Measurements from ENCODE around the gene GP9.
A peak's percentile ranks its signal among the peaks of the same experiment; 100 is the strongest.

DNA sequence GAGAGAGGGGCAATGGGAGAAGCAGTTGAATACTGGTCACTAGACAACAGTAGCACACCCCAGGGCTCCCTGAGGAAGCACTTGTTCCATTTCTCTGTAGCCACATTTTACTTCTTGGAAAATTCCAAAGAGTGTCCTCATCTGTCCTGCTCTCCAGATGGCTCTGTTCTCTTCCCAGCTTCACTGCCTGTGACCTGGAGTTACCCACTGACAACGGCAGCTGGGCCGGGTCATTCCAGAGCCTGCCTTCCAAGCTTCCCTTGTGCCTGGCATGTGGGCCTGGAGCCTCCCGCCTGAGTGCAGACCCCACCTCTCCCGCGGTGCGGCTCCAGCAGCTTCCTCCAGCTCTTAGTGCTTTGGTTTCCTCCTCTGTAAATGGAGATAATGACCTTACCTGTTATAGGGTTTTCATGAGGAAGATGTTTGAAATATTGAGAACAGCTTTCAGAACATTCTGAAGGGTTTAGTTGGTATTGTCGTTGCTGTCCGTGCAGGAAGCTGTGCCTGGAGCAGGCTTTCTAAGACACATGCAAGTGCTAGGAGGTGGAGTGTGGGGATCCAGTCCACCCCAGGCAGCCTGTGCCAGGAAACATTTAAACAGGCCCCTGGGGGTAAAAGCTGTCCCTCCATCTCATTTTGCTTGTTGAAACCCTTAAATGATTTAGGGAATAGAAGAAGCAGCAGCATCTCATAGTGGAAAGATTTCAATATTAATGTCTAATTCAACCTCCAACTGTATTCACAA, 34.7 kb upstream of the GP9 start:
- TF ChIP-seq, protein P1, sequence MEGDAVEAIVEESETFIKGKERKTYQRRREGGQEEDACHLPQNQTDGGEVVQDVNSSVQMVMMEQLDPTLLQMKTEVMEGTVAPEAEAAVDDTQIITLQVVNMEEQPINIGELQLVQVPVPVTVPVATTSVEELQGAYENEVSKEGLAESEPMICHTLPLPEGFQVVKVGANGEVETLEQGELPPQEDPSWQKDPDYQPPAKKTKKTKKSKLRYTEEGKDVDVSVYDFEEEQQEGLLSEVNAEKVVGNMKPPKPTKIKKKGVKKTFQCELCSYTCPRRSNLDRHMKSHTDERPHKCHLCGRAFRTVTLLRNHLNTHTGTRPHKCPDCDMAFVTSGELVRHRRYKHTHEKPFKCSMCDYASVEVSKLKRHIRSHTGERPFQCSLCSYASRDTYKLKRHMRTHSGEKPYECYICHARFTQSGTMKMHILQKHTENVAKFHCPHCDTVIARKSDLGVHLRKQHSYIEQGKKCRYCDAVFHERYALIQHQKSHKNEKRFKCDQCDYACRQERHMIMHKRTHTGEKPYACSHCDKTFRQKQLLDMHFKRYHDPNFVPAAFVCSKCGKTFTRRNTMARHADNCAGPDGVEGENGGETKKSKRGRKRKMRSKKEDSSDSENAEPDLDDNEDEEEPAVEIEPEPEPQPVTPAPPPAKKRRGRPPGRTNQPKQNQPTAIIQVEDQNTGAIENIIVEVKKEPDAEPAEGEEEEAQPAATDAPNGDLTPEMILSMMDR (IDR thresholded peaks at IDR 0.05 in 8 of 11, conservative IDR thresholded peaks at IDR 0.05 in 3 of 11), result no peak
- peak; percentile 61 to 70 (median 64) for TF ChIP-seq POLR2AphosphoS5 (IDR thresholded peaks at IDR 0.05)

Measured in spleen (tissue), 7 donors.